ENCODE measurements around the gene PSMC3IP.

The PSMC3IP gene

GRCh38 chr17:42537156-42537805, 40.2 kb downstream of the PSMC3IP start:
- DNase-seq: no peak

DNA sequence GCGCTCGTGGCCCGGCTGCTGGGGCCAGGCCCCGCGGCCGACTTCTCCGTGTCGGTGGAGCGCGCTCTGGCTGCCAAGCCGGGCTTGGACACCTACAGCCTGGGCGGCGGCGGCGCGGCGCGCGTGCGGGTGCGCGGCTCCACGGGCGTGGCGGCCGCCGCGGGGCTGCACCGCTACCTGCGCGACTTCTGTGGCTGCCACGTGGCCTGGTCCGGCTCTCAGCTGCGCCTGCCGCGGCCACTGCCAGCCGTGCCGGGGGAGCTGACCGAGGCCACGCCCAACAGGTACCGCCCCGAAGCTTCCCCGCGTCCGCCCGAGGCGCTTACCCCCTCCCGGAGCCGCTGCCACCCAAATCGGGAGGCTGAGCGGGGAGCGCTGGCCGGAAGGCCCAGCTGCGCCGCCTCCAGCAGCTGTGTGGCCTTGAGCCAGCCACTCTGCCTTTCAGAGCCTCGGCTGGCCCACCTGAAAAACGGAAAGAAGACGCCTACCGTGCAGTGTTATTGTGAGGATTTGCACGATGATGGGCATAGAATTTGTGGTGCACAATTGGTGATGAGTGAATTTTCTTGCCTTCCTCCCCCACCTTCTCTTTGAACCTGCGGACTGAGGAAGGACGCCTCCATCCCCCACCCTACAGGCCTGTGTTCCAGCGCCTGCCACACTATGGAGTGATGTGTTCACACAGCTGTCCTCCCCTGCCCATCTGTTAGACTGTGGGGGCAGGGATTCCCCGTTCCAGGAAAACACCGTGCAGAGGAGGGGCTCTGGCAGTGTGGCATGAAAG, 41.0 kb downstream of the PSMC3IP start:
- peak; percentile 62 to 68 for DNase-seq

DNA sequence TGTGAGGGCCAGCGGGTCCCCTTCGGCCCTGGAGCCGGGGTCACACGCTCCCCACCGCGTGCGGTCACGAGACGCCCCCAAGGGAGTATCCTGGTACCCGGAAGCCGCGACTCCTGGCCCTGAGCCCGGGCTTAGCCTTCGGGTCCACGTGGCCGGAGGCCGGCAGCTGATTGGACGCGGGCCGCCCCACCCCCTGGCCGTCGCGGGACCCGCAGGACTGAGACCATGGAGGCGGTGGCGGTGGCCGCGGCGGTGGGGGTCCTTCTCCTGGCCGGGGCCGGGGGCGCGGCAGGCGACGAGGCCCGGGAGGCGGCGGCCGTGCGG, 41.5 kb downstream of the PSMC3IP start, which contains the start of gene NAGLU:
Gene NAGLU (plus strand): TSS at position 194 of the 324 bp plus-strand sequence. CDS start 32 bp downstream, at position 226.
- DNase-seq: peak; percentile 78 to 83

GRCh38 chr17:42535155-42536047, 42.1 kb downstream of the PSMC3IP start:
- DNase-seq: no peak

DNA sequence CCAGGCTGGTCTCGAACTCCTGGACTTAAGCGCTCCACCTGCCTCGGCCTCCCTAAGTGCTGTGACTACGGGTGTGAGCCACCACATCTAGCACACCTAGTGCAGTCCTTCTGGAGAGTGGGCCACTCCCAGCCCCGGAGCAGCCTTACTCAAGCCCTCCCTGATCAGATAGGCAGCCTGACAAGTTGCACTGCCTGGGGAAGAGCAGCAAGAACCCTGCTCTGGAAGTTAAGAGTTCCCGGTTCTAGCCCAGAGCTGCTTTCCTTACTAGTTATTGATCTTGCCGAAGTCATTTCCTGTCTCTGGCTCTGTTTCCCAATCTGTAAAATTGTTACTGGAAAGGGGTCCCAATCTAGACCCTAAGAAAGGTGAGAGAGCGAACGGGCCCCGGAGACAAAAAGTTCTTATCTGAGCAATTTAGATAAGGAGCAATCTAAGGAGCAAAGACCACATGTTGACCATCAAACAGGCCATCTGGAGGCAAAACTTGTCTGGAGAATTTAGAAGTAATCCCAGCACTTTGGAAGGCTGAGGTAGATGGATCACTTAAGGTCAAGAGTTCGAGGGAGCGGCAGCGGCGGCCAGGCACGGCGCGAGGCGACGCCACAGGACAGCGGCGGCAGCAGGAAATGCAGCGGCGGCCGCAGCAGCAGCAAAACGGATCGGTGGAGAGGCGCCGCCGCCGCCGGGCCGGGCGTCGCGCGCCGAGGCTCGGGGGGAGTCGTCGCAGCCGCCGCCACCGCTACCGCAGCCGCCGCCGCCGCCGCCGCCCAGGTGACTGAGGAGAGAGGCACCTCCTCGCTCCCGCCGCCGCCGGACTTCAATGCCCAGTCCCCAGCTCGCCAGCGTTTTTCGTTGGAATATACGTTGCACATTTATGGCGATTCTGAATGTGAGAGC, 45.8 kb downstream of the PSMC3IP start:
- DNase-seq: peak; percentile 50 to 56

DNA sequence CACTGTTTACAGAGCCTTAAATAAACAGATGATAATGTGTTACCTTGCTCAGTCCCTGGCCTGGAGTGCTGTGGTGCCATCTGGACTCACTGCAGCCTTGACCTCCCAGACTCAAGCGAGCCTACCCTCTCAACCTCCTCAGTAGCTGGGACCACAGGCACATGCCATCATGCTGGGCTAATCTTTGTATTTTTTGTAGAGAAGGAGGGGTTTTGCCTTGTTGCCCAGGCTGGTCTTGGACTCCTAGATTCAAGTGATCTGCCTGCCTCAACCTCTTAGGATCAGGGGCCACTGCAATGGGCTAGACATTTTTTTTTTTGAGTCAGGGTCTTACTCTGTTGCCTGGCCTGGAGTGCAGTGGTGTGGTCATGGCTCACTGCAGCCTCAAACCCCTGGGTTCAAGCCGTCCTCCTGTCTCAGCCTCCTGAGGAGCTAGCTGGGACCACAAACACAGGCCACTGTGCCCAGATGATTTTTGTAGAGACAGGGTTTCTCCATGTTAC, 46.5 kb downstream of the PSMC3IP start:
- no peak for DNase-seq

GRCh38 chr17:42529061-42529460, 48.5 kb downstream of the PSMC3IP start:
- DNase-seq: no peak

- DNase-seq: no peak
Measured at GRCh38 chr17:42527932-42528331, 49.6 kb downstream of the PSMC3IP start.

- DNase-seq: no peak
Measured at GRCh38 chr17:42526031-42526444, 51.5 kb downstream of the PSMC3IP start.

DNA sequence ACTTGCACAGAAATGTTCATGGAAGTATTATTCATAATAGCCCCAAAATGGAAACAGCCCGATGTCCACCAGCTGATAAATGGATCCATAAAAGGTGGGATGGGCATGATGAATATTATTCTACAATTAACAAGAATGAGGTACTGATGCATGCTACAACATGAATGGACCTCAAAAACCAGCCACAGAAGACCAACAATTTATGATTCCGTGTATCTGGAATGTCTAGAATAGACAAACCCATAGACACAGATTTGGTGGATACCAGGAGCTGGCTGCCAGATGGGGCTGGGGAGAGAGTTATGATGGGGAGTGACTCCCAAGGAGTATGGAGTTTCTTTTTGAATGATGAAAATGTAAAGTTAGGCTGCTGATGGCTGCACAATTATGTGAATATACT, 52.3 kb downstream of the PSMC3IP start:
- DNase-seq: no peak

GRCh38 chr17:42522798-42523278, 54.7 kb downstream of the PSMC3IP start:
- no peak for DNase-seq

All from CD4-positive, alpha-beta T cell treated with Interleukin-4 for 1 hour (primary cell).